ENCODE measurements around the gene SMYD3. TPM values are rescaled to one million over a fixed set of nuclear protein-coding genes. Genes with fewer than 3 reads are reported as not detected.

Gene SMYD3
- total and polyA plus RNA-seq, 10 of the 15 experiments (the other 5 are each of a cell fraction or from before 2014, with no cell fraction given), result 18.3 to 54.0 (median 24.8) TPM

GRCh38 chr1:246048693-246049092 lies 458.4 kb downstream of the SMYD3 start:
- no peaks in the 10 kb centered on the region for H3K27me3 ChIP-seq (replicated peaks in 1 of 2; ENCODE audit: control insufficient read depth in 2 of 2, insufficient read depth in 2 of 2, low read length in 1 of 2)
- ChIA-PET SMC1A (ENCODE audit: uncharacterized antibody, unreplicated experiment) (no interaction called here), CTCF (no interaction called here), RAD21 (ENCODE audit: unreplicated experiment) (no interaction called here), POLR2A (no interaction called here)
- H3K27ac ChIP-seq (ENCODE audit: control insufficient read depth, insufficient read depth), result no peak overlapping the region
- no peak overlapping the region for H2AFZ ChIP-seq (ENCODE audit: control insufficient read depth, low read depth, low read length)
- no TSS peak for BruUV-seq (replicated peaks)
- H4K20me1 ChIP-seq (ENCODE audit: control insufficient read depth, insufficient read depth), result no peaks in the 10 kb centered on the region
- DNase-seq (ENCODE audit: low read depth, low spot score), result no peak
- H3K4me2 ChIP-seq (ENCODE audit: control insufficient read depth, insufficient read depth), result no peak overlapping the region
- 73% methylated on average over 5 of the region's 5 CpGs for WGBS (ENCODE audit: insufficient coverage, insufficient replicate concordance, low lambda C conversion rate, missing lambda C conversion rate)
- no peak overlapping the region for H3K9ac ChIP-seq (ENCODE audit: control insufficient read depth, insufficient read depth, low read length)
- H3K4me1 ChIP-seq (ENCODE audit: control insufficient read depth, insufficient read depth, low read length), result no peaks in the 10 kb centered on the region
- intact Hi-C loops (cut with micrococcal nuclease; ENCODE audit: unreplicated experiment) (no loop called here), in situ Hi-C loops (cut with MboI) (no loop called here)
- no peak overlapping the region for H3K4me3 ChIP-seq
- TF ChIP-seq ATF7 (IDR thresholded peaks at IDR 0.05; ENCODE audit: low read depth) (no peak), POLR2AphosphoS5 (IDR thresholded peaks at IDR 0.05; ENCODE audit: low read length) (no peak), SIN3A (IDR thresholded peaks at IDR 0.05; ENCODE audit: low read depth, low read length) (no peak), CREM (IDR thresholded peaks at IDR 0.05; ENCODE audit: low read depth) (no peak), E2F4 (IDR thresholded peaks at IDR 0.05; ENCODE audit: low read depth, low read length) (no peak), NFXL1 (IDR thresholded peaks at IDR 0.05; ENCODE audit: borderline replicate concordance) (no peak), SP1 (IDR thresholded peaks at IDR 0.05; ENCODE audit: low read depth, low read length) (no peak), BACH1 (IDR thresholded peaks at IDR 0.05; ENCODE audit: borderline replicate concordance) (no peak), SMC3 (IDR thresholded peaks at IDR 0.05; ENCODE audit: borderline replicate concordance, low read length) (no peak), HDAC6 (IDR thresholded peaks at IDR 0.05; ENCODE audit: unreplicated experiment) (no peak), IKZF2 (IDR thresholded peaks at IDR 0.05) (no peak), BHLHE40 (IDR thresholded peaks at IDR 0.05; ENCODE audit: borderline replicate concordance in 1 of 2, low read depth in 2 of 2, low read length in 1 of 2) (no peak), E4F1 (IDR thresholded peaks at IDR 0.05; ENCODE audit: borderline replicate concordance, partially characterized antibody) (no peak), IRF3 (IDR thresholded peaks at IDR 0.05) (no peak), SUPT20H (IDR thresholded peaks at IDR 0.05; ENCODE audit: borderline replicate concordance, control insufficient read depth, low read depth, low read length) (no peak)
- no peaks in the 10 kb centered on the region for H3K79me2 ChIP-seq (ENCODE audit: control insufficient read depth, insufficient read depth, low read length)
- FAIRE-seq, result no peak
- H3K9me3 ChIP-seq (replicated peaks; ENCODE audit: control insufficient read depth, insufficient read depth, low read length), result no peaks in the 10 kb centered on the region
- no peaks in the 10 kb centered on the region for H3K36me3 ChIP-seq (ENCODE audit: control insufficient read depth in 2 of 2, insufficient read depth in 2 of 2, low read length in 1 of 2)
- no peak for ATAC-seq
